OCI-LY7 (cell line): Measurements from ENCODE around the gene RBP5. TPM values are rescaled to one million over a fixed set of nuclear protein-coding genes. Genes with fewer than 3 reads are reported as not detected.

Source experiments
- BruUV-seq: library from RNA; stranded (reverse); fragments of 400-500 nt; replicated peaks from 2 replicates; lab custom pipeline; 2021; lab: Mats Ljungman, UMichigan
- CTCF ChIA-PET: fragments of 300-600 bp; sonication (Branson Sonifier 250); formaldehyde crosslinking; loops from one replicate; lab custom pipeline; 2022; ENCODE audit warnings: antibody characterized with exemption; ENCODE audit not compliant: unreplicated experiment; lab: Charles Lee
- POLR2A ChIA-PET: fragments of 300-600 bp; sonication (Branson Sonifier 250); formaldehyde crosslinking; loops from one replicate; lab custom pipeline; 2022; ENCODE audit warnings: antibody characterized with exemption; lab: Charles Lee
- DNase-seq: peaks from one replicate; pipeline ENCODE4 v3.0.0-alpha.2; 2015; ENCODE audit warnings: low spot score
- H2AFZ ChIP-seq: fragments of 200-600 bp; sonication (generic), shearing (Covaris generic); 2 replicates; pipeline ENCODE4 v1.6.1; 2014; ENCODE audit warnings: mild to moderate bottlenecking, antibody characterized with exemption, low read length, moderate library complexity
- H3K27ac ChIP-seq: fragments of 200-600 bp; sonication (generic); 2 replicates; pipeline ENCODE4 v1.5.1; 2014; ENCODE audit warnings: mixed run types, low read depth, mild to moderate bottlenecking, moderate library complexity, low read length, inconsistent platforms; ENCODE audit not compliant: poor library complexity, severe bottlenecking
- H3K36me3 ChIP-seq: fragments of 200-600 bp; sonication (generic); 2 replicates; pipeline ENCODE4 v1.6.1; 2014; ENCODE audit warnings: mild to moderate bottlenecking, antibody characterized with exemption, low read length, moderate library complexity, mixed read lengths; ENCODE audit not compliant: insufficient read depth
- H3K4me1 ChIP-seq: fragments of 200-600 bp; sonication (generic); 2 replicates; pipeline ENCODE4 v1.5.1; 2014; ENCODE audit warnings: mild to moderate bottlenecking, low read length; ENCODE audit not compliant: insufficient read depth, poor library complexity, severe bottlenecking
- H3K4me2 ChIP-seq: fragments of 200-600 bp; sonication (generic); 2 replicates; pipeline ENCODE4 v1.6.1; 2014; ENCODE audit warnings: mild to moderate bottlenecking, low read length
- H3K4me3 ChIP-seq: fragments of 200-600 bp; sonication (generic); 2 replicates; pipeline ENCODE4 v1.5.1; 2014; ENCODE audit warnings: mild to moderate bottlenecking, low read depth, low read length; ENCODE audit not compliant: poor library complexity, severe bottlenecking
- H3K79me2 ChIP-seq: fragments of 200-600 bp; sonication (generic); 2 replicates; pipeline ENCODE4 v1.6.1; 2016; ENCODE audit warnings: low read depth, mild to moderate bottlenecking, low read length, moderate library complexity, mixed read lengths; ENCODE audit not compliant: insufficient read depth
- H3K9me2 ChIP-seq: fragments of 200-600 bp; sonication (generic); 2 replicates; pipeline ENCODE4 v1.6.1; 2016; ENCODE audit warnings: mild to moderate bottlenecking, low read length, mixed read lengths; ENCODE audit not compliant: insufficient read depth
- H3K9me3 ChIP-seq: fragments of 200-600 bp; sonication (generic); 2 replicates; pipeline ENCODE4 v1.6.1; 2014; ENCODE audit warnings: mild to moderate bottlenecking, mixed run types, low read length, mixed read lengths
- H4K20me1 ChIP-seq: fragments of 200-600 bp; sonication (generic); 2 replicates; pipeline ENCODE4 v1.6.1; 2014; ENCODE audit warnings: mild to moderate bottlenecking, antibody characterized with exemption, low read length, moderate library complexity, mixed read lengths; ENCODE audit not compliant: insufficient read depth
- CTCF ChIP-seq: fragments of 200-600 bp; sonication (generic); conservative IDR thresholded peaks from 2 replicates; pipeline ENCODE4 v1.5.1; 2014; ENCODE audit warnings: mild to moderate bottlenecking, antibody characterized with exemption, low read length, moderate library complexity, mixed read lengths
- EZH2phosphoT487 ChIP-seq: fragments of 200-600 bp; sonication (generic); IDR thresholded peaks from 2 replicates; pipeline ENCODE4 v1.6.1; 2018; ENCODE audit warnings: low read depth, borderline replicate concordance, mild to moderate bottlenecking, mixed run types, antibody characterized with exemption, low read length, moderate library complexity, mixed read lengths
- intact Hi-C: fragments of 100-400 bp; cut with micrococcal nuclease; formaldehyde crosslinking; loops from one replicate; pipeline ENCODE4 v1.10.0; 2022; ENCODE audit not compliant: unreplicated experiment
- total RNA-seq, 2 experiments: library from RNA; depleted of rRNA in 1 of 2; stranded (reverse); fragments of >200 nt in 1 of 2; shearing (Covaris generic) in 1 of 2; gene quantifications; 2 replicates each; pipeline ENCODE4 v1.2.3, GENCODE V29; 2014 to 2022

Gene RBP5
- total RNA-seq, 2 experiments from 2014 or later, result 0.70 TPM; not detected in 1

GRCh38 chr12:7162691-7163114, 34.0 kb upstream of the RBP5 start:
- Histone ChIP-seq H3K36me3 (no peaks in the 10 kb centered on the region), H4K20me1 (no peaks in the 10 kb centered on the region), H3K4me3 (no peak overlapping the region), H3K27ac (no peak overlapping the region), H3K4me1 (no peaks in the 10 kb centered on the region), H2AFZ (no peak overlapping the region), H3K9me2 (no peaks in the 10 kb centered on the region), H3K9me3 (peaks cover 13% of the 10 kb centered on the region), H3K79me2 (no peaks in the 10 kb centered on the region), H3K4me2 (no peak overlapping the region)
- TF ChIP-seq CTCF (0 out of 2 replicates have a peak, but pooled peaks have one; percentile 35), EZH2phosphoT487 (no peak)
- intact Hi-C loops, result no loop called here
- BruUV-seq, result no TSS peak
- no peak for DNase-seq
- ChIA-PET CTCF (no interaction called here), POLR2A (interaction anchor here (0.5 to 0.6 kb wide), 2 partner anchors 530 to 1290 kb away, joined by 3 read pairs; no protein-coding TSS in a partner anchor)

GRCh38 chr12:7161811-7162210, 33.1 kb upstream of the RBP5 start:
- CTCF ChIA-PET, result no interaction called here
- intact Hi-C loops, result no loop called here

More at GRCh38 chr12:7161811-7162210, 33.1 kb upstream of the RBP5 start:
- Histone ChIP-seq H3K9me3 (peaks cover 4% of the 10 kb centered on the region), H3K4me3 (no peak overlapping the region), H2AFZ (no peak overlapping the region), H3K36me3 (no peaks in the 10 kb centered on the region), H3K27ac (no peak overlapping the region), H3K4me2 (no peak overlapping the region), H3K4me1 (no peaks in the 10 kb centered on the region), H3K9me2 (no peaks in the 10 kb centered on the region), H3K79me2 (no peaks in the 10 kb centered on the region), H4K20me1 (no peaks in the 10 kb centered on the region)
- no peak for DNase-seq
- no TSS peak for BruUV-seq
- POLR2A ChIA-PET, result interaction anchor here (0.6 kb wide), 1 partner anchor 1289 kb away, joined by 3 read pairs; no protein-coding TSS in a partner anchor
- TF ChIP-seq EZH2phosphoT487 (no peak), CTCF (no peak)
